Measurements from ENCODE around the gene SERPINA4. TPM values are rescaled to one million over a fixed set of nuclear protein-coding genes. Genes with fewer than 3 reads are reported as not detected.

SERPINA4 gene
- total and polyA plus RNA-seq, 3 experiments from 2014 or later, result not detected

DNA sequence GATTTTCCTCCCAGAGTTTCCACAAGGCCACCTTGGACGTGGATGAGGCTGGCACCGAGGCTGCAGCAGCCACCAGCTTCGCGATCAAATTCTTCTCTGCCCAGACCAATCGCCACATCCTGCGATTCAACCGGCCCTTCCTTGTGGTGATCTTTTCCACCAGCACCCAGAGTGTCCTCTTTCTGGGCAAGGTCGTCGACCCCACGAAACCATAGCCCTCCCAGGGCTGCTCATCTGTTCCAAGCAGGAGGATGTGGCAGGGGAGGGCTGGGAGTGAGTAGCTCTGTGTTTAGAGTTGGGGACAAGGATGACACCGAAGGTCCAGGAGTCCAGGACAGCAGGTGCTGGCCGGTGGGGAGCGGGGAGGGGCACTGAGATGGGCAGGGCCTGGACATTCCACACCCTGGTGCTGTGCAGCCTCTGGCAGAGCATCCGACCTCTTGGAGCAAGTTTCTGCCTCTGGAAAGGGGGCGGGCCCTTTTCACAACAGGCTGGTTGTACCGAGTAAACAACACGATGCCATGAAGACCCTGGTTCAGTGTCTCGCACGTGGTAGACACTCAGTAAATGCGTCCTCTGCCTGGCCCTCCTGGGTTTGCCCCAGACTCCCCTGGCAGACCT is 8.2 kb downstream of the SERPINA4 start:
- Mint-ChIP-seq H3K4me3 (no peak overlapping the region), H3K36me3 (no peaks in the 10 kb centered on the region), H3K27me3 (peaks cover 3 to 10% of the 10 kb centered on the region in 2 donors), H3K9me3 (peaks cover 0 to 9% (median 0%) of the 10 kb centered on the region in 5 donors), H3K27ac (no peak overlapping the region), H3K4me1 (no peaks in the 10 kb centered on the region)
- POLR2A ChIA-PET, result no interaction called here
- Histone ChIP-seq H3K27me3 (ENCODE audit: insufficient read depth, low read length, poor library complexity, severe bottlenecking) (no peaks in the 10 kb centered on the region), H3K9me3 (ENCODE audit: low read length) (no peaks in the 10 kb centered on the region), H3K27ac (ENCODE audit: low read depth, low read length) (no peak overlapping the region), H3K36me3 (ENCODE audit: insufficient read depth, low read length) (no peaks in the 10 kb centered on the region), H3K4me1 (ENCODE audit: insufficient read depth, low read length) (no peaks in the 10 kb centered on the region), H3K4me3 (ENCODE audit: low read length) (no peak overlapping the region)
- DNase-seq, result no peak
- CTCF ChIA-PET, result no interaction called here

DNA sequence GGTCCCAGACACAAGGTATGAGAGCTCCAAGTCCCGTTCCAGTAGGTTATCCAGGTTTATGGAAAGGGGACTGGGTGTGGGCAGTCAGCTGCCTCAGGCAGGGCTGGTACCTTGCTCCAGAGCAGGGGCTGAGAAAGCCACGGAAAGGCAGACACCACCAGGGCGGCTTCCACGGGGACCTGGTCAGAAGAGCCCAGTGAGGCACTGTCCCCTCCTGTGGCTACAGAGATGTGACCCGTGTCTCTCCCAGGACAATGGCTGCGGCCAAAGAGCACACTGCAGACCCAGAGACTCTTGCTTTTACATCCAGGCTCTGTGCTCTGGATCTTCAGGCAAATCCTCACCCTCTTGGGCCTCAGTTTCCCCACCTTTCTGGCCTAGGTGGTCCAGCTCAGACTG is 8.8 kb downstream of the SERPINA4 start:
- Histone ChIP-seq H3K4me1 (ENCODE audit: insufficient read depth, low read length) (no peaks in the 10 kb centered on the region), H3K4me3 (ENCODE audit: low read length) (no peak overlapping the region), H3K27ac (ENCODE audit: low read depth, low read length) (no peak overlapping the region), H3K27me3 (ENCODE audit: insufficient read depth, low read length, poor library complexity, severe bottlenecking) (no peaks in the 10 kb centered on the region), H3K9me3 (ENCODE audit: low read length) (no peaks in the 10 kb centered on the region), H3K36me3 (ENCODE audit: insufficient read depth, low read length) (no peaks in the 10 kb centered on the region)
- H3K4me1 Mint-ChIP-seq, result no peaks in the 10 kb centered on the region
- no peak overlapping the region for H3K4me3 Mint-ChIP-seq
- peaks cover 3 to 12% of the 10 kb centered on the region in 2 donors for H3K27me3 Mint-ChIP-seq
- peaks cover 0 to 9% (median 0%) of the 10 kb centered on the region in 5 donors for H3K9me3 Mint-ChIP-seq
- H3K27ac Mint-ChIP-seq, result no peak overlapping the region
- no peaks in the 10 kb centered on the region for H3K36me3 Mint-ChIP-seq
- ChIA-PET CTCF (no interaction called here), POLR2A (no interaction called here)
- no peak for DNase-seq

DNA sequence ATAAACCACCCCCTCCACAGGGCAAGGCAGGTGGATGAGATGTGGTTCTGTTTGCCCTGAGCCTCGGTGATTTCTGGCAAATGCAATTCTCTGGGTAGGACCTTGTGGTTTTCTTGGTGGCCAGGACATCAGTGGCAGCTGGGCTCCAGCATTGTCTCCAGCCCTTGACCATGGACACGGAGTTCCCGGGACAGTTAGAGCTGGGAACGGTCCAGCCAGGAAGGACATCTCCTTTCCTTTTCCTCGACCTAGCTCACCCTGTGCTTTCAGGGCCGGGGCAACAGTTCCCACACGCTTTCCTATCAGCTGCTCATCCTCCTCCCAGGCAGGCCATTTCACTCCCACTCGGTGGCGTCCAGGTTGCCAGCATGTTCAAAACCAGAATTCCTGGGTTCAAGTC is 9.2 kb downstream of the SERPINA4 start:
- H3K27me3 Mint-ChIP-seq, result peaks cover 3 to 12% of the 10 kb centered on the region in 2 donors
- CTCF ChIA-PET, result no interaction called here
- H3K36me3 Mint-ChIP-seq, result no peaks in the 10 kb centered on the region
- H3K9me3 Mint-ChIP-seq, result peaks cover 0 to 9% (median 0%) of the 10 kb centered on the region in 5 donors
- H3K27ac ChIP-seq (ENCODE audit: low read depth, low read length), result no peak overlapping the region
- no peaks in the 10 kb centered on the region for H3K27me3 ChIP-seq (ENCODE audit: insufficient read depth, low read length, poor library complexity, severe bottlenecking)
- no peak overlapping the region for H3K4me3 ChIP-seq (ENCODE audit: low read length)
- POLR2A ChIA-PET, result no interaction called here
- H3K4me1 ChIP-seq (ENCODE audit: insufficient read depth, low read length), result no peaks in the 10 kb centered on the region
- no peak overlapping the region for H3K27ac Mint-ChIP-seq
- H3K4me1 Mint-ChIP-seq, result no peaks in the 10 kb centered on the region
- H3K9me3 ChIP-seq (ENCODE audit: low read length), result no peaks in the 10 kb centered on the region
- DNase-seq, result no peak
- H3K36me3 ChIP-seq (ENCODE audit: insufficient read depth, low read length), result no peaks in the 10 kb centered on the region
- H3K4me3 Mint-ChIP-seq, result no peak overlapping the region

DNA sequence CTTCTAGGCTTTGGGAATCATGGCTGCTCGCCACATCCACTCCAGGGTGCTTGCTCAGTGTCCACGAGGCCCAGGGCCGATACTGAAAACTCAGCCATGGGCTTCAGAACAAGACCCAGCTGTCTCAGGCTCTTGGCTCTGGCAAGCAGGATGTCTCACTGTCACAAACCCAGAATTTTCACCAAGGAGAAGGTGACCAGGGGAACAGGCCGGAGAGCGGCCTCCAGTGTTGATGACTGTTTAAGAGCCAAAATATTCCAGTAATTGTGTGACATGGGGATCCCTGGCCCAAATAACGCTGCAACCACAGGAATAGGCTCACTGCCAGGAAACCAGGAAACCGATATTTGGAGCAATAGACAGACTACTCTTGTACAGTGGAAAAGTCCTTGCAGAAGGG is 10.2 kb downstream of the SERPINA4 start:
- no peaks in the 10 kb centered on the region for H3K27me3 ChIP-seq (ENCODE audit: insufficient read depth, low read length, poor library complexity, severe bottlenecking)
- Mint-ChIP-seq H3K27ac (no peak overlapping the region), H3K9me3 (peaks cover 0 to 6% (median 0%) of the 10 kb centered on the region in 5 donors), H3K4me3 (no peak overlapping the region), H3K36me3 (no peaks in the 10 kb centered on the region), H3K4me1 (no peaks in the 10 kb centered on the region), H3K27me3 (peaks cover 3 to 11% of the 10 kb centered on the region in 2 donors)
- H3K36me3 ChIP-seq (ENCODE audit: insufficient read depth, low read length), result no peaks in the 10 kb centered on the region
- no peaks in the 10 kb centered on the region for H3K4me1 ChIP-seq (ENCODE audit: insufficient read depth, low read length)
- H3K27ac ChIP-seq (ENCODE audit: low read depth, low read length), result no peak overlapping the region
- H3K9me3 ChIP-seq (ENCODE audit: low read length), result no peaks in the 10 kb centered on the region
- ChIA-PET POLR2A (no interaction called here), CTCF (no interaction called here)
- no peak overlapping the region for H3K4me3 ChIP-seq (ENCODE audit: low read length)
- no peak for DNase-seq

DNA sequence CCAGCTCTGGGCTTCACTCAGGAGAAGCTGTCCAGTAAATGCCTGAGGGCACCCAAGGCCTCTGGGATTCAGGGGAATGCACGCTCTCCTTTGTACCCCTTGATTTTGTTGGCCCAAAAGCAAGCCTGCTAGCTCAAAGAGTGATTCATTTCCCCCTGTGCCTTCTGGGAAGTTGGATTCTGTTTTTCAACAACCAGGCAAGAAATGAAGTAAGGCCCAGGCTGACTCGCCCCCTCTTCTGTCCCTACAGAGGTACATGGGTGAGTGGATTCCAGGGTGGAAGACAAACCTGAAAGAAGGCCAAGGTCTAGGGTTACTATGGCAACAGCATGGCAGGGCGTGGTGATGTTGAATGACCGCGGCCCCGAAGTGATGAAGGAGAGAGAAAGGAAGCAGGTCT is 10.7 kb downstream of the SERPINA4 start:
- H3K27ac Mint-ChIP-seq, result no peak overlapping the region
- CTCF ChIA-PET, result no interaction called here

DNA sequence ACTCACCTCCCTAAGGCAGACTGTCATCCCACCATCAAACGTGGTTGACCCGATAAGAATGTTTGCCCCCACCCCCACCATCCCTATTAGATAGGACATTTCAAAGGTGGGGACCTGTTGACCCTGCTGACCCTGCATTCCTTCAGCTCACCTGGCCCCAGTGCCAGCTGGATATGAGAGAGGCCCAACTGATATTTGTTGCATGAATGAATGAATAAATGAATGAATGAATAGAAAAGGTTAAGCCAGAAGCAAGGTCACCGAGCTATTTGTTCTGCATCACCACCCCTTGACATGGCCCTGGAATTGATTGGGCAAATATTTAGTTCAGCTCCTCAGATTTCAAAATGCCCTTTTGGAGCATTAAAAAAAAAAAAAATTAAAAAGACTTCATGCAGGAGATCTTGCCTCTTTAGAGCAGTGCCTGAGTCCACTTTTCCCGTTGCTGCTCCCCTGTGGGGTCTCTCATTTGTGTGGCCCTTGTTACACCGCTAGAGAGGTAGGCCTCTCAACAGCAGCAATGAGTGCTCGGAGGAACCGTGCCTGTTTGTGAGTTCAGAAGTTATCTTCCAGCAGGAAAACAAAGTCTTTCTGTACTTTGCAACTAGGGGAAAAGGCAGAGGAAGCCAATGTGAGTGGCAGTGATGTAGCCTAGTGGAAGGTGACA is 11.5 kb downstream of the SERPINA4 start:
- Mint-ChIP-seq H3K4me3 (no peak overlapping the region), H3K27ac (no peak overlapping the region), H3K27me3 (peaks cover 3 to 9% of the 10 kb centered on the region in 2 donors), H3K36me3 (no peaks in the 10 kb centered on the region), H3K9me3 (peaks cover 0 to 6% (median 0%) of the 10 kb centered on the region in 5 donors), H3K4me1 (no peaks in the 10 kb centered on the region)
- no peaks in the 10 kb centered on the region for H3K9me3 ChIP-seq (ENCODE audit: low read length)
- no peaks in the 10 kb centered on the region for H3K4me1 ChIP-seq (ENCODE audit: insufficient read depth, low read length)
- H3K27me3 ChIP-seq (ENCODE audit: insufficient read depth, low read length, poor library complexity, severe bottlenecking), result no peaks in the 10 kb centered on the region
- DNase-seq, result no peak
- ChIA-PET CTCF (no interaction called here), POLR2A (no interaction called here)
- no peak overlapping the region for H3K4me3 ChIP-seq (ENCODE audit: low read length)
- no peaks in the 10 kb centered on the region for H3K36me3 ChIP-seq (ENCODE audit: insufficient read depth, low read length)
- H3K27ac ChIP-seq (ENCODE audit: low read depth, low read length), result no peak overlapping the region

More for the DNA sequence above, 10.7 kb downstream of the SERPINA4 start:
- H3K36me3 ChIP-seq (ENCODE audit: insufficient read depth, low read length), result no peaks in the 10 kb centered on the region
- H3K27me3 ChIP-seq (ENCODE audit: insufficient read depth, low read length, poor library complexity, severe bottlenecking), result no peaks in the 10 kb centered on the region
- H3K4me3 ChIP-seq (ENCODE audit: low read length), result no peak overlapping the region
- POLR2A ChIA-PET, result no interaction called here
- DNase-seq, result no peak
- Mint-ChIP-seq H3K4me1 (no peaks in the 10 kb centered on the region), H3K9me3 (peaks cover 0 to 6% (median 0%) of the 10 kb centered on the region in 5 donors), H3K27me3 (peaks cover 3 to 9% of the 10 kb centered on the region in 2 donors), H3K4me3 (no peak overlapping the region), H3K36me3 (no peaks in the 10 kb centered on the region)
- H3K4me1 ChIP-seq (ENCODE audit: insufficient read depth, low read length), result no peaks in the 10 kb centered on the region
- H3K9me3 ChIP-seq (ENCODE audit: low read length), result no peaks in the 10 kb centered on the region
- no peak overlapping the region for H3K27ac ChIP-seq (ENCODE audit: low read depth, low read length)

DNA sequence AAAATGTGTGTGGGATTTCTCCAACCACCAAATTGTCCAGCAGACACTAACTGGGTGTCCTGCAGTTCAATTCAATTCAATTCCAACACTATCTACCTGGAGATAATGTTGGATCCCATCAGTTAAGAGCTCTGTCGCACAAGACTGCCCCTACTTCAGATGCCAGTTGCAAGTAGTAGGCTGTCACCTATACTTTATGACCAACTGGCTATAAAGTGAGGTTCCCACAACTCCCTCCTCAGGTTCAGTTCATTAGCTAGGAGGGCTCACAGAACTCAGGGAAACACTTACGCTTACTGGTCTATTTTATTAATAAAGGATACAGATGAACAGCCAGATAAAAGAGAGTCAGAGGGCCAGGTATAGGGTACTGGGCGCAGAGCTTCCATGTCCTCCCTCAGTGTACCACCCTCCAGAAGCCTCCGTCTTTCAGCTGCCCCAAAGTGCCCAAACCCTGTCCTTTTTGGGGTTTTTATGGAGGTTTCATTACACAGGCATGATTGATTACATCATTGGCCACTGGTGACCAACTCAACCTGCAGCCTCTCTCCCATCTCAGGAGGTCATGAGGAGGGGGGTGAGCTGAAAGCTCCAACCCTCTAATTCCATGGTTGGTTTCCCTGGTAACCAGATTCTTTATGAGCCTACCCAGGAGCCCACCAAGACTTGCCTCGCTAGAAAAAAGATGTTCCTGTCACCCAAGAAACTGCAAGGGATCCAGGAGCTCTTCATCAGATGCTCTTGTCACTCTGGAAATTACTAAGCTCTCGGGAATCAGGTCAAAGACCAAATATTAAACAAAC is 12.4 kb downstream of the SERPINA4 start:
- CTCF ChIA-PET, result no interaction called here
- H3K27ac ChIP-seq (ENCODE audit: low read depth, low read length), result no peak overlapping the region
- DNase-seq, result no peak
- no peaks in the 10 kb centered on the region for H3K36me3 ChIP-seq (ENCODE audit: insufficient read depth, low read length)
- Mint-ChIP-seq H3K27me3 (peaks cover 3 to 6% of the 10 kb centered on the region in 2 donors), H3K36me3 (no peaks in the 10 kb centered on the region), H3K4me1 (no peaks in the 10 kb centered on the region), H3K9me3 (peaks cover 0 to 3% (median 0%) of the 10 kb centered on the region in 5 donors), H3K4me3 (no peak overlapping the region), H3K27ac (no peak overlapping the region)
- no peak overlapping the region for H3K4me3 ChIP-seq (ENCODE audit: low read length)
- no peaks in the 10 kb centered on the region for H3K9me3 ChIP-seq (ENCODE audit: low read length)
- POLR2A ChIA-PET, result no interaction called here
- no peaks in the 10 kb centered on the region for H3K4me1 ChIP-seq (ENCODE audit: insufficient read depth, low read length)
- H3K27me3 ChIP-seq (ENCODE audit: insufficient read depth, low read length, poor library complexity, severe bottlenecking), result no peaks in the 10 kb centered on the region

DNA sequence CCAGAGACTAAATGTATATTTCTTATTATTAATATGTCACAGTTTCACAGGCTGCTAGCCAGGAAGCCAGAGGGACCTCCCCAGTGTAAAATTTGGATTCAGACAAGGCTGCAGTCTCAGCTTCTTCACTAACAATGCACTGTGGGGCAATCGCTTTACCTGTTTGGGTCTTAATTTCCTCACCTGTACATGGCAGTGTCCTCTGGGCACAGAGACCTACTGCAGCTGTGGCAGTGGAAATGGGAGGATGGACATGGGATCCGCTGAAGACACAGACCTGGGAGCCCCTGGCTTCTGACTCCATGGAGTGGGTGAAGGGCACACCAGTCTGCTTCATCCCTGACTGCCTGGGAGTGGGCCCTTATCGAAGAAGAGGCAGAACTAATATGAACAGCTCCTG is 13.1 kb downstream of the SERPINA4 start:
- DNase-seq, result no peak
- Histone ChIP-seq H3K4me3 (ENCODE audit: low read length) (no peak overlapping the region), H3K36me3 (ENCODE audit: insufficient read depth, low read length) (no peaks in the 10 kb centered on the region), H3K4me1 (ENCODE audit: insufficient read depth, low read length) (no peaks in the 10 kb centered on the region), H3K27me3 (ENCODE audit: insufficient read depth, low read length, poor library complexity, severe bottlenecking) (no peaks in the 10 kb centered on the region), H3K27ac (ENCODE audit: low read depth, low read length) (no peak overlapping the region), H3K9me3 (ENCODE audit: low read length) (no peaks in the 10 kb centered on the region)
- POLR2A ChIA-PET, result no interaction called here
- Mint-ChIP-seq H3K36me3 (no peaks in the 10 kb centered on the region), H3K4me1 (no peaks in the 10 kb centered on the region), H3K4me3 (no peak overlapping the region), H3K9me3 (peaks cover 0 to 3% (median 0%) of the 10 kb centered on the region in 5 donors), H3K27me3 (peaks cover 3 to 6% of the 10 kb centered on the region in 2 donors), H3K27ac (no peak overlapping the region)
- CTCF ChIA-PET, result no interaction called here
